GM19238 (cell line): Measurements from ENCODE around the gene SFXN2.

ENCODE experiments used
- DNase-seq: peaks from one replicate; pipeline ENCODE4 v3.0.0; 2011; ENCODE audit warnings: low spot score; ENCODE audit not compliant: insufficient read length

Gene SFXN2

DNA sequence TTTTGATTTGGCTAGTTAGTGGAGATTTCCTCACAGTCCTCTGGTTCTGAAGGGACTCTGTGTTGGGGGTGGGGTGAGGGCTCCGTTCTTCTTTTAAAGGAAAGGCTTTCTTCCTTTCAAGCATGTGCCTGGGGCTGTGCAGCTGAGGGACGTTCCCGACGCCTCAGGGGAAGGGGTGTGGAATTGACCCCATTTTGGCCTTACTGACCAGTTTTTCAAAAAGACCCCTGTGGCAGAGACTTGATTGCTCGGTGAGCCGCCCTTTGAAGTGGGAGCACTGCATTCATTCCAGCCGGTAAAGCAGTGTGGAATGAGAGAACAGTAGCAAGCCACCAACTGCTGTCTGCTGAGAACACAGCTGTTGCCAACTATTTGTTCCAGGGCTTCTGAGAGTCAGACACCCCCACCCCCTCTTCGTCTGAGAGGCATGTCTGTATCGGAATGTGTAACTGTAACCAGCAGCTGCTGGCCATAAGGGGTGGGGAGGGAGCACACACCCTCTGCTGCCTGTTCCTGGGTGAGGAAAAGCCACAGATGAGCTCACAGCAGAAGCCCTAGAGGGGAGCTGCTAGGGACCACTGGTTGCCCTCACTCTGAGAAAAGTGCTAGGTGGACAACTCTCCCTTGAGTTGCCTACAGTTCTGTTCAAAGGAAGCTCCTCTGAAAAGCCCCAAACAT lies 62.5 kb downstream of the SFXN2 start:
- no peak for DNase-seq

GRCh38 chr10:102777711-102778453 lies 63.4 kb downstream of the SFXN2 start:
- DNase-seq = no peak

DNA sequence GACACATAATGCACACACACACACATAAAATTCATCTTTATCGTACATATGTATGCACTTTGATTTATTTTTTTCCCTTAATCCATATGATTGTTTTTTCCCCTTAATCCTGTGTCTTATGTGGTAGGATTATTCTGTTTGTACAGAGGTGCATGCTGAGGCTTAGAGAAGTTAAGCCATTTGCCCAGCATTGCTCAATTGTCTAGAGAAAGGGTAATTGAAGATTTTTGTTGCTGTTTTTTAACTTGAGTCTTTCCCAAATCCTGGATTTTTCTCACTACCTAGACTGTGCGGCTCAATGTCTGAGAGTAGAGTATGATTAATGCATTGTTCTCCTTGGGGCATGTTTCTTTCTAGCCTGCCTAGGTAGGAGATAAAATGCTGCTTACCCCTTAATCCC lies 64.3 kb downstream of the SFXN2 start:
- no peak for DNase-seq

DNA sequence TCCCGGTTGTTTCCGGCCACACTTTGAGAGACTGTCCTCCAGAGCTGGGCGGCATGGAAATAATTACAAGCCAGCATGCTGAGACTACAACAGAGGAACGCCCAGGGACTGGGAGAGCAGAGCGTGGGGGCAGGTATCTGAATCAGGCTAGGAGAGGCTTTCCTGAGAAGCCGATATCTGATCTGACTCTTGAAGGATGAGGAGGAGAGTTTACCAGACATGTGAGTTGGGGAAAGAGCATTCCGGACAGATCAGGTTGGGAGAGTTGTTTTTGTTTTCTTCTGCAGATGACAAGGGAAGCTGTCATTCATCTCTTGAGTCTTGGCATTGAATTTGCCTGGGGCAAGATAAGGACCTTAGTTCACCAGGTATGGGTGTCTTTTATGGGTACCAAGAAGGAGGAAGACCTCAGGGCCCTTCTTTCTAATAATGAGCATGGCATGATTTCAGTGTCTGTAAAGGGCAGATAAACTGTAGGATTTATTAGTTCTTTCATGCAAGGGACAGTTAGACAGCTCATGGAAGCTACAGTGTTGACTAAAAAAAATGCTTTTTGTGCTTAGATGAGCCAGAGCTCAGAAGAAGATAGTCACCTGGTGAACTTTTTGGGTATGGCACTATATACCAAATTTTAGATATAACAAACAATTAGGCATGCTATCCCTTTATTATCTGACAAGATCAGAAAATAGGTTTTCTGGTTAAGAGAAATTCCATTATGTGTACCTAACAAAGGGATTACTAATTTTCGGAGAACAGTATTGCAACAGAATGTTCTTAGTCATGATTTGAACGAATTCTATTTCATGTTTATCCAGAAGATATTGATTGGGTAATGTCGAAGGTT lies 65.5 kb downstream of the SFXN2 start:
- no peak for DNase-seq

DNA sequence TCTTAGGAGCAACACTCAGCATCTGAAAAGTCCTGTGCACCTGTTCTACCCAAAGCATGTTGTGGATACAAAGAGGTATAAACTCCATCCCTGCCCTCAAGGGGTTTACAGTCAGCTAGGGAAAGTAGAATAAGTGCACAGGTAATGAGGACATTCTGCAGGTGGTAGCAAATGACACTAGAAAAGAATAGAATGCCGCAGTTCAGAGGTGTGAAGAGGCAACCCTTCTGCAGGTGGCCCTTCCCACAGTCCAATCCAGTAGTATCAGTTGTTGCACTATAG lies 66.0 kb downstream of the SFXN2 start:
- no peak for DNase-seq

DNA sequence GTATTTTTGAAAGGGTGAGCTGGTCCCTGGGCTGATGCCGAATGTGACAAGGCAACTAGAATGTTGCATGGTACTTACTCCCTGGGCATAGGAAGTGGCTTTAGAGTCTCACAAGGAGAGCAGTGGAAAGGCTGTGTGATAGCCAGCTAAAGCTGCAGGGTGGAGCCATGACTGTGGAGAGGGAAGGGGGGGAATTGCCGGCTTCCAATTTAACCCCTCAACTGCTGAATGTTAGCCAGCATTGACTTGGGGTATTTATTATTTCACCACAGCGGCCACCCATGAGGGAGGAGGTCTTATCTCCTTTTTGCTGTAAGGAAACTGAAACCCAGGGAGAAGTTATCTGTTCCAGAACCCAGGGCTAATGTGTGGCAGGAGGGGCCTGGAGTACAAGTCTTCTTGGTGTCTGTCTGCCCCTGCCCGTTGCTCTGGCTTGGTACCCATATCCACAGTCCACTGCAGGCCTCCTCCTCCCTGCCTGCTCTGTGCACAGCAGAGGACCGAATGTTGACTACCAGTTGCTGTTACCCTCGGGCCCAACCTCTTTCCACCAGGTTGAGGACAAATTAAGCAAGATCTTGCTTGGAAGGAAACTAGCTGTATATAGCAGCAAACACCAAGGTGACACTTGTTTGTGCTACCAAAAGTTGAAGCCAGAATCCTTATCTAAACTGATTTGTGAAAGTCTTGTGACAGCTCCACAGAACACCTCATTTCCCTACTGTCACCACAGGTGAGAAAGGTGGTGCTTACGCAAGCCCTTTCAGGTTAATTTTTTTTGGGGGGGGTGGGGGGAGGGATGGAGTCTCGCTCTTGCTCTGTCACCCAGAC lies 66.9 kb downstream of the SFXN2 start:
- DNase-seq = no peak

GRCh38 chr10:102781921-102782557 lies 67.6 kb downstream of the SFXN2 start:
- no peak for DNase-seq

DNA sequence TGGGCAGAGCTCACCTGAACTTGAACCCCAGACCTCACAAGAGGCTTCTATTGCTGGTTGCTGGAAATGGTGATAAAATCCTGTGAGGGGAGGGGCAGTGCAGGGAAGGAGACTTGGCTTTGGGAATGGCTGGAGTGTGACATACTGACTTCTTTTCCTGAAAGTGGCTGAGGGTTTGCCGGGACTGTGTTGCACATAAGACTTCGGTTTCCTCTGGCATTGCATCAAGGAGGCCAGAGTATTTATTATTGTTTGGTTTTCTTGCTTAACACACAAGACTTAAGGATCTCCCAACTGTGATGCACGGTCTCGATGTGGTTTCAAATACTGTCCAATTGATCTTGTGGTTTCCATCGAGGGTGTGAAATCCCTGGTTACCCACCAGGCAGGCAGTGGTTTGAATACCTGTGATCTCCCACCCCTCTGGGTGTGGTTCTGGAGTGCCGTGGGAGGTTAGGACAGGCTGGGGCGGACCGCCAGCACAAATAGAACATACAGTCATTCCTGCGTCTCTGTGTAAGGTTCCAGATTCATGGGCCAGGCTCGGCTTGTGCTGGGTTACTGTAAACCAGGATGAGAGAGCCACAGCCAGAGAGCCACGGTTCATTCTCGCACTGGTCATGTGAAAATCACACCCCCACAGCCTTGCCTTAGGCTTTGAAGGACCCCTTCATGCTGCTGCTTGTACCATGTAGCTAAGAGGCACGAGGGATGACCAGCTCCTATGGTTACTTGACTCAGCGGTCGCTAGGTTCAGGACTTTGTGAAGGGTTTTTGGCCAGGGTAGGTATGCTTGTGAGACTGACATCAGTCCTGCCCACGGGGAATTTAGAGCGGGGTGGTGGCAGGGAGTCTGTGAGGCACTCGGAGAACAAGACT lies 68.5 kb downstream of the SFXN2 start:
- DNase-seq = no peak

DNA sequence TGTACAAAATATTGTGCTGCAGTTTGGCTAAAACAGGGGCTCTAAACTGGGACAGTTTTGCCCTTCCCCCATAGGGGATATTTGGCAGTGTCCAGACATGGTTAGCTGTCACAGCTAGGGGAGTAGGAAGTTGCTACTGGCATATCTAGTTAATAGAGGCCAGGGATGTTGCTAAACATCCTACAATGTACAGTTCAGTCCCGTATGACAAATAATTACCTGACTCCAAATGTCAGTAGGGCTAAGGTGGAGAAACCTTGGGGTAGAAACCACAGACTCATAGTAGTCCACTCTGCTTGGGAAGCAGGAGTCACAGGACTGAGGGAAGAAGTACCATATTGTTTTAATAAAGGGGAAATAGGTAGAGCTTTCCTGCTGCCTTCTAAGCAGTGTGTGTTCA lies 69.1 kb downstream of the SFXN2 start:
- DNase-seq = no peak

GRCh38 chr10:102785818-102786217 lies 71.4 kb downstream of the SFXN2 start:
- no peak for DNase-seq

- DNase-seq = no peak
These were observed 77.4 kb downstream of the SFXN2 start for GRCh38 chr10:102791754-102792395.
